Measurements from ENCODE around the gene ZEB2.

The ZEB2 gene

GRCh38 chr2:144470816-144471215, 49.1 kb downstream of the ZEB2 start:
- DNase-seq (ENCODE audit: low spot score) = no peak

- DNase-seq (ENCODE audit: low spot score) = no peak
Observed at GRCh38 chr2:144470334-144470733, 49.6 kb downstream of the ZEB2 start.

- DNase-seq (ENCODE audit: low spot score) = no peak
Observed at GRCh38 chr2:144469798-144470197, 50.1 kb downstream of the ZEB2 start.

- no peak for DNase-seq (ENCODE audit: low spot score)
Observed at GRCh38 chr2:144468823-144469595, 50.9 kb downstream of the ZEB2 start.

- no peak for DNase-seq (ENCODE audit: low spot score)
Observed at GRCh38 chr2:144467502-144468137, 52.3 kb downstream of the ZEB2 start.

GRCh38 chr2:144466637-144467036, 53.3 kb downstream of the ZEB2 start:
- no peak for DNase-seq (ENCODE audit: low spot score)

- no peak for DNase-seq (ENCODE audit: low spot score)
Observed at GRCh38 chr2:144465749-144466148, 54.2 kb downstream of the ZEB2 start.

GRCh38 chr2:144464730-144465129, 55.2 kb downstream of the ZEB2 start:
- no peak for DNase-seq (ENCODE audit: low spot score)

- no peak for DNase-seq (ENCODE audit: low spot score)
Observed at GRCh38 chr2:144463266-144463665, 56.7 kb downstream of the ZEB2 start.

- DNase-seq (ENCODE audit: low spot score) = no peak
Observed at GRCh38 chr2:144462266-144462665, 57.7 kb downstream of the ZEB2 start.

- DNase-seq (ENCODE audit: low spot score) = no peak
Observed at GRCh38 chr2:144461308-144461766, 58.6 kb downstream of the ZEB2 start.

- no peak for DNase-seq (ENCODE audit: low spot score)
Observed at GRCh38 chr2:144460727-144461307, 59.1 kb downstream of the ZEB2 start.

- DNase-seq (ENCODE audit: low spot score) = no peak
Observed at GRCh38 chr2:144459937-144460336, 60.0 kb downstream of the ZEB2 start.

GRCh38 chr2:144459286-144459685, 60.6 kb downstream of the ZEB2 start:
- no peak for DNase-seq (ENCODE audit: low spot score)

- no peak for DNase-seq (ENCODE audit: low spot score)
Observed at GRCh38 chr2:144458541-144458940, 61.4 kb downstream of the ZEB2 start.

GRCh38 chr2:144456680-144457079, 63.2 kb downstream of the ZEB2 start:
- peak; percentile 69 for DNase-seq (ENCODE audit: low spot score)

GRCh38 chr2:144455987-144456386, 63.9 kb downstream of the ZEB2 start:
- no peak for DNase-seq (ENCODE audit: low spot score)

GRCh38 chr2:144454466-144455287, 65.2 kb downstream of the ZEB2 start:
- no peak for DNase-seq (ENCODE audit: low spot score)

- DNase-seq (ENCODE audit: low spot score) = no peak
Observed at GRCh38 chr2:144453486-144454158, 66.3 kb downstream of the ZEB2 start.

GRCh38 chr2:144452989-144453336, 67.0 kb downstream of the ZEB2 start:
- DNase-seq (ENCODE audit: low spot score) = no peak

GRCh38 chr2:144452169-144452988, 67.5 kb downstream of the ZEB2 start:
- DNase-seq (ENCODE audit: low spot score) = peak; percentile 44
